OCI-LY1 (cell line): ENCODE measurements around the gene HDHD2.

Experiments used
- CTCF ChIP-seq: fragments of 200-600 bp; sonication (generic), shearing (Covaris generic); IDR thresholded peaks from 2 replicates; pipeline ENCODE4 v1.5.1; 2017; ENCODE audit warnings: mild to moderate bottlenecking, antibody characterized with exemption, low read length, moderate library complexity, mixed read lengths
- EZH2 ChIP-seq: fragments of 200-600 bp; sonication (generic), shearing (Covaris generic); IDR thresholded peaks from 2 replicates; pipeline ENCODE4 v1.8.0; 2017; ENCODE audit warnings: borderline replicate concordance, mixed run types, mild to moderate bottlenecking, antibody characterized with exemption, low read length, moderate library complexity, mixed read lengths

GRCh38 chr18:47146206-47146605, 4.1 kb downstream of the HDHD2 start:
- TF ChIP-seq EZH2 = no peak
- no peak for TF ChIP-seq CTCF
